HL-60/S4 (cell line): ENCODE data around the gene LEKR1.

Experiments used
- in situ Hi-C: fragments of 300-500 bp; cut with MboI; formaldehyde crosslinking; loops from 2 replicates; pipeline ENCODE4 v1.14.3; 2022; ENCODE audit warnings: low sequenced_read_pairs

The LEKR1 gene

GRCh38 chr3:156826144-156826895 is at the start of gene LEKR1:
Gene LEKR1 (plus strand): TSS chr3:156826353. CDS start chr3:156829330, 2,977 bp downstream.
- in situ Hi-C loops, result no loop called here

- in situ Hi-C loops, result no loop called here
These were observed 49.3 kb upstream of the LEKR1 start for GRCh38 chr3:156776871-156777270.

- in situ Hi-C loops, result no loop called here
These were observed 44.6 kb upstream of the LEKR1 start for GRCh38 chr3:156781310-156782230.

GRCh38 chr3:156782319-156782718 is 43.8 kb upstream of the LEKR1 start:
- in situ Hi-C loops, result no loop called here

- in situ Hi-C loops, result no loop called here
These were observed 43.2 kb upstream of the LEKR1 start for GRCh38 chr3:156782921-156783320.

- in situ Hi-C loops, result no loop called here
These were observed 39.2 kb upstream of the LEKR1 start for GRCh38 chr3:156787001-156787400.

- in situ Hi-C loops, result no loop called here
These were observed 38.1 kb upstream of the LEKR1 start for GRCh38 chr3:156787926-156788663.

GRCh38 chr3:156788846-156789245 is 37.3 kb upstream of the LEKR1 start:
- in situ Hi-C loops, result no loop called here

- in situ Hi-C loops, result no loop called here
These were observed 36.0 kb upstream of the LEKR1 start for GRCh38 chr3:156790156-156790555.

- in situ Hi-C loops, result no loop called here
These were observed 34.0 kb upstream of the LEKR1 start for GRCh38 chr3:156792114-156792513.

GRCh38 chr3:156792536-156792935 is 33.6 kb upstream of the LEKR1 start:
- in situ Hi-C loops, result no loop called here

- in situ Hi-C loops, result no loop called here
These were observed 33.2 kb upstream of the LEKR1 start for GRCh38 chr3:156792945-156793344.

- in situ Hi-C loops, result no loop called here
These were observed 32.8 kb upstream of the LEKR1 start for GRCh38 chr3:156793400-156793799.

GRCh38 chr3:156793851-156794250 is 32.3 kb upstream of the LEKR1 start:
- in situ Hi-C loops, result no loop called here

GRCh38 chr3:156795890-156796481 is 30.2 kb upstream of the LEKR1 start:
- in situ Hi-C loops, result no loop called here

- in situ Hi-C loops, result no loop called here
These were observed 28.8 kb upstream of the LEKR1 start for GRCh38 chr3:156797368-156797767.

- in situ Hi-C loops, result loop anchor here (25.0 kb wide), 1 partner anchor 238 kb away; the partner anchor contains the start of gene SSR3
These were observed 25.9 kb upstream of the LEKR1 start for GRCh38 chr3:156800287-156800686.

- in situ Hi-C loops, result loop anchor here (25.0 kb wide), 1 partner anchor 239 kb away; the partner anchor contains the start of gene SSR3
These were observed 24.4 kb upstream of the LEKR1 start for GRCh38 chr3:156801746-156802145.

GRCh38 chr3:156802821-156803606 is 23.1 kb upstream of the LEKR1 start:
- in situ Hi-C loops, result loop anchor here (25.0 kb wide), 1 partner anchor 241 kb away; the partner anchor contains the start of gene SSR3
